Activated T-helper 1 cell treated with Interleukin-2 at 50 U/mL for 16 hours (primary cell): ENCODE measurements around the gene ZNF175.
"Not testable (repeated sequence)": the region's sequence is repeated elsewhere in the genome, so short reads cannot be mapped to it uniquely, and the experiment has no call there.

Source experiments
- DNase-seq: peaks from one replicate; pipeline ENCODE4 v3.0.0-alpha.2; 2020; ENCODE audit warnings: low read depth

The ZNF175 gene

DNA sequence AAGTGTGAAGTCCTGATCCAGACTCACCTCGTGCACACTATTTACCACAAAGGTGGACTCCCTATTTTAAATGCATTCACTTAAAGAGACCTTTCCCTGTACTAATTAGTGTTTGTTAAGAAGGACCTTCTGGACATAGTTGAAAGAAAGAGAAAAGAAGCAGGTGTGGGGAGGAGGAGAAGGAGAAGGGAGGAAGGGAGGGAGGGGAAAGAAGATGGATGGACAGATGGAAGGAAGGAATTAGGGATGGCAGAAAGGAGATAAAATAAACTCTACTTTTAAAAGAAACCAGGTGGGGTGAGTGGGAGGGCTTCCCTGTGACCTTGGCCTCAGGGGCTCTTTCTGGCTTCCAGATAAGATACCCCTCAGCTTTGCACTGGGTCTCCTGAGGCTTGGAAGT lies 21.4 kb downstream of the ZNF175 start:
- no peak for DNase-seq

DNA sequence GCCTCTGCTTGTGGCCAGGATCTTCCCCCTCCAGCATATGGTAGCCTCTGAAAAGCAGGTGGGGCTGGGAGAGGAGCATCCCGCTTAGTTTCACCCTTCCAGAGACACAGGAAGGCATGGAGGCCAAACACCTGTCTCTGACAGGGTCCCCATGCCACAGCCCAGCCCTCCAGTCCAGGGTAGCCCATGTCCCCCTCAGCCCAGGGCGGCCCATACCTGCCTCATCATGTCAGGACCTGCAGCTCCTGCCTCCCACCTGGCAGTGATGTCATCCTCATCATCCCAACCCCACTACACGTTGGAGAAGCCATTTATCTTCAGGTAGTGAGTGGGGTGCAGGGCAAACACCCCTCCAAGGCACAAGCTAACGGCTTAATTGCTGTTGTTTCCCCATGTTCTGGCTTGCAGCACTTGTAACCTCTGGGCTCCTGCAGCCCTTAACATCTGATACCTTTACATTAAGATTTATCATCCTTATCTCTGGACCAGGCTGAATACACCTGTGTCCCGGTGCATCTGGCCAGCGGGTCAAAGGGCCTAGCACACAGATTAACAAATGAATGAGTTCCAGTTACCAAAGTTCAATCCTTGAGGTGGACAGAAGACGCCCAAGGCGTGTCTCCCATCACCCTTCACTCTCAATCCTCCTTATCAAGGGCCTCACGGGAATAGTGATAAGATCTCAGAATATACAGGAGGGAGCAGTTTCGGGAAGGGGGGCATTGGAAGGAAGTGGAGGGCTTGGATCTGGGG lies 22.2 kb downstream of the ZNF175 start:
- DNase-seq = no peak

- DNase-seq = peak; percentile 93
These were observed 23.1 kb downstream of the ZNF175 start for GRCh38 chr19:51593969-51594773.

DNA sequence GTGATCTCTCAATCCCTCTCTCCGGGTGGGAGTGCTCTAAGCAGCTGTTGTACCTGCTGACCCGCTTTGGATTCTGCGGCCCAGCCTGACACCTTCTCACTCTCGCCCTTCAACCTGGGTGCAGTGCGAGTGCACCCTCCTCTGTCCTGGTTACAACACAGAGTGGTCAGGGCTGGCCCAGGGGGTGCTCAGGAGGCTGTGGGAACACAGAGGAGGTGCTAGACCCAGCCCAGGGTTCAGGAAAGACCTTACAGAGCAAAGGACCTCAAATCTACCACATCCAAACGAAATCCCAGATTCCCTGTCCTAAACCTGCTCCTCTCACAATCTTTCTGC lies 23.7 kb downstream of the ZNF175 start:
- no peak for DNase-seq

GRCh38 chr19:51595190-51596175 lies 24.4 kb downstream of the ZNF175 start:
- DNase-seq = no peak

DNA sequence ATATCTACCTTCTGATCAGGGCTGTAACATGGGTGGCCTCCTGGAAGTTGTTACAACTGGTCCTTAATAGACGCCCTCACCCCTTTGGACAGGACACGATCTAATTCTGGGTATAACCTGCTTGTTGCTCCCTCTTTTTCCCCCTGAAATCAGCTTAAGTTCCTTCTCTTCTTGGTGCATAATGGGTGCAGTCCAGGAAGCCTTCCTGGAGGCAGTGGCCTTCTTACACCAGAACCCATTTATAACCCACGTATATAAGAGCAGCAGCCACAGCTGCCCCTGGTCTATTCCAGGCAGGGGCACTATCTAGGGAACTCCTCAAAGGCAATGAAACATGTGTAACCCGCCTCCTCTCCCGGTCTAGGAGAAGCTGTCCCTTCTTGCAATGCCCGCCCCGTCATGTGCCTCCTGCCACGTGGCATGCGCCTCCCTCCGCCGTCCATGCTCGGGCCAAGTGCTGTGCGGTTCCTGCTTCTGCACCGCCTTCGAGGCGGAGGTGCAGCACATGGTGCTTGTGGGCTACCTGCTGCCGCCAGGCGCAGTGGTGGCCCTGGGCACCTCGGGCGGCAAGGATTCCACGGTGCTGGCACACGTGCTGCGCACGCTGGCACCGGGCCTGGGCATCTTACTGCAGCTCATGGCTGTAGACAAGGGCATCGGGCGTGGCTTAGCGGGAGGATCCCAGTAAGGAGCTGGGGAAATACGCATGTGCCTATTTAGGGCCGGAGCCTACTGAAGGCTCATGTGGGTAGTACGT lies 27.3 kb downstream of the ZNF175 start:
- DNase-seq = no peak

- no peak for DNase-seq
These were observed 28.0 kb downstream of the ZNF175 start for GRCh38 chr19:51599084-51599483.

- DNase-seq = no peak
These were observed 30.0 kb downstream of the ZNF175 start for GRCh38 chr19:51600940-51601580.

- no peak for DNase-seq
These were observed 31.2 kb downstream of the ZNF175 start for GRCh38 chr19:51602189-51602854.

GRCh38 chr19:51607077-51607476 lies 36.0 kb downstream of the ZNF175 start:
- DNase-seq = no peak

DNA sequence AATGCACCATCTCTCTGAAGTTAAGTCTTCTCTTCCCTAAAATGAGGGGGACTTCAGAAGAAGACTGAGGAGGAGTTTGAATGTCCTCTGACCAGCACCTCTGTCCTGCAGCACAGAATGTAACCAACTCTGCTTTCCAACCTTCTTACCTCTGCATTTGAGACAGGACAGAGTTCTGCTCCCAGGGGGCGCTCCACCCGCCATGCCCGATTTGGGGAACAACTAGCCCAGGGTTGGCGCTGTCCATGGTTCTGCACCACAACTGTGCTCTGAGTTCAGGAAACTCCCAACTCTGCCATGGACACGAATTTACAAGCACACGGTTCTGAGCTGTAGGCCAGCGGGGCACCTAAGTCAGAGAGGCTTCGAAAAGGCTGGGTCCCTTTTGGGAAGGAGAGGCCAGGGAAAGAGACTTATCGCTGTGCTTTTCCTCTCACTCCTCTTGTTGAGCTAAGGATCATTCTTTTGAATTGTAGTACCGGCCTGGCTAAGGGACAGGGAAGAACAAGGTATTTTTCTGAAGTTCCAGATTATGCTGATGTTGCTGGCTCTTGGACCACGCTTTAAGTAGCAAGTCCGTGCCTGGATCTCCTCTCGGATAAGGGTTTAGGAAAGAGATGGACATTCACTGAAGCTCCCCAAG lies 37.0 kb downstream of the ZNF175 start:
- DNase-seq = no peak

DNA sequence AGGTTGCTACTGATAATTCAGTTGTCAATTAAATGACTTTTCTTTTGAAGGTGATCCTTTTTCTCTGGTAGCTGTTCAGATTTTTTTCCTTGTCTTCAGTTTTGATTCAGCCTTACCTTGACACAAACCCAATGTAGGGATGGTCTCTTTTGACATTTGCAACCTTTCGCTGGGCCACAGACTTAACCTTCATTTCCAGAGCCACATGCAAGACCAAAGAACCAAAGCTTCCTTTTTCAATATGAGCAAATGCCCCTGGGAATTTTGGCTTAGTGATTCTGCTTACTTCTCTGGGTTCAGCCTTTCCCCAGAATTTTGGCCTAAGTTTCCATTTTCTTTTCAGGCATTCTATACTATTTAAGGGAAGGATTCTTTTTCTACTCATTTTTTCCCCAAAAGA lies 39.5 kb downstream of the ZNF175 start:
- no peak for DNase-seq

DNA sequence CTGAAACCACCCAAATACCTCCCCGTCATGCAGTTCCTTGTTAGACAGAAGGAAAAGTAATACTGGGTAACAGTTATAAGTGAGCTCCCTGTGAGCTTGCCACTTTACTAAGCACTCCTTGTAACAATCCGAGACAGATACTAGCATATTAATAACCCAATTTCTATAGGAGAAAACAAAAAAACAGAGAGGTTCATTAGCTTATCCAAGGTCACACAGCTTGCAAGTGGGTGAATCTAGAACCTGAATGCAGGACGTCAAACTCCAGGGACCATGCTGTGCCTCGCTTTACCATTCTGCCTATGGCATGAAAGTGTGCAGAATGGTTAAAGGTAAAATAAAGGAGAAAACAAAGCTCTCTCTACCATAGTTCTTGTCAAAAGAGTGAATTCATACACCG lies 43.7 kb downstream of the ZNF175 start:
- DNase-seq = no peak

DNA sequence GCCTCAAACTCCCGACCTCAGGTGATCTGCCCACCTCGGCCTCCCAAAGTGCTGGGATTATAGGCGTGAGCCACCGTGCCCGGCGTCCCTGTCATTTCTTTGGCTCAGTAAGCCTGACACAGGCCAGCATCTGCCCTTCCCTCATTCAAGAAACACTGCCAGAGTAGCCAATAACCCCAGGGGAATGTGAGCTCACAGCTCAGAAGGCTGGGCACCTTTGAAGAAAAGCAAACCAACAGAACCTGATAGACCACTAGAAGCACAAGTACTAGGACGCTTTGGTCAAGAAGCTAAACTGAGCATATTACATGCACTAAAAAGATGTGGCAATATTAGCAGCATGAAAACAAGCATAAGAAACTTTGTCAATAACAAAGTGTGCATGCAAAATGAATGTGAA lies 44.9 kb downstream of the ZNF175 start:
- no peak for DNase-seq

GRCh38 chr19:51621178-51621577 lies 50.1 kb downstream of the ZNF175 start:
- no peak for DNase-seq

- no peak for DNase-seq
These were observed 55.6 kb downstream of the ZNF175 start for GRCh38 chr19:51626675-51627074.

- DNase-seq = no peak
These were observed 56.5 kb downstream of the ZNF175 start for GRCh38 chr19:51627491-51628138.

DNA sequence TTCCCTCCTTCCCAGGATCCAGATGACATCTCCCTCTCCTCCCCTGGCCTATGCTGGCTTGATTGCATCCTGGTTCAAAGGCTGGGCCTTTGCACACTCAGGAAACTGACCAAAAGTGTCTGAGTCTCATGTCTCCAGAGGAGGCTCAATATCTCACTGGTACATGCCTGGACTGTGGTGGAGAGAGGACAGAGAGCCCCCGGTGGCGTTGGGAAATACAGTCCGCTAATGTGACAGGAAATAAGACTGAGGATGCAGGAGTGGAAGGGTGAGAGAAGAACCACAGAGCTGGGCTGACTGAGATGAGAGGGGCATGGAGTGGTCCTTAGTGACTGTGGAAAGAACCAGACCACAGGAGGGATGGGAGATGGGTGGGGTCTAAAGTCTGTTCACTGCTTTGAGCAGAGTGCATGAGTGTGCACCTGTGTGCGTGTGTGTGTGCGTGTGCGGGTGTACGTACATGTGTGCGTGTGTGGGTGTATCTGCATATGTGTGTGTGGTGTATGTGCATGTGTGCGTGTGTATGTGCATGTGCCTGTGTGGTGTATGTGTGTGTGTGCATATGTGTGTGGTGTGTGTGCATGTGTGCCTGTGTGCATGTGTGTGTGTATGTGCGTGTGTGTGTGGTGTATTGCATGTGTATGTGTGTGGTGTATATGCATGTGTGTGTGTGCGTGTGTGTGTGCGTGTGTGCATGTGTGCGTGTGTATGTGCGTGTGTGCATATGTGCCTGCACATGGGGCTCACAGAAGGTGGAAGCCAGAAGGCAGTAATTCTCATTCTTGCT lies 57.3 kb downstream of the ZNF175 start:
- no peak for DNase-seq

- not testable (repeated sequence) for DNase-seq
These were observed 59.2 kb downstream of the ZNF175 start, which contains the start of gene SIGLEC5 for GRCh38 chr19:51630315-51630714. SIGLEC5 (minus strand) TSS chr19:51630401; CDS start chr19:51630335, 66 bp downstream.
